H1 (cell line): Measurements from ENCODE around the gene C16orf95. TPM values are rescaled to one million over a fixed set of nuclear protein-coding genes. Genes with fewer than 3 reads are reported as not detected.

Experiments
- CTCF ChIA-PET: fragments of 300-600 bp; sonication (Branson Sonifier 250); formaldehyde crosslinking; loops from one replicate; lab custom pipeline; 2021; ENCODE audit not compliant: partially characterized antibody; lab: Charles Lee
- POLR2A ChIA-PET: fragments of 300-600 bp; sonication (Branson Sonifier 250); formaldehyde crosslinking; loops from one replicate; lab custom pipeline; 2021; ENCODE audit warnings: inconsistent platforms; ENCODE audit not compliant: partially characterized antibody; lab: Charles Lee
- DNase-seq, 2 experiments: peaks; one replicate each; pipeline versions ENCODE4 v3.0.0 to v3.0.0-alpha.2; 2010 to 2022; ENCODE audit warnings: low spot score in 2 of 2, low read depth in 1 of 2, mixed read lengths in 1 of 2
- FAIRE-seq: peaks from 2 replicates; lab custom pipeline; 2011; peaks lifted over from hg19 to GRCh38; lab: Jason Lieb, UNC
- H2AFZ ChIP-seq: 2 replicates; pipeline ENCODE4 v1.8.1; 2012; ENCODE audit warnings: low read length, inconsistent platforms
- H2AK5ac ChIP-seq: 2 replicates; pipeline ENCODE4 v1.6.1; 2013; ENCODE audit warnings: low read depth, low read length
- H2BK120ac ChIP-seq: replicated peaks from 2 replicates; pipeline ENCODE3; 2013; ENCODE audit warnings: low read depth, low read length, inconsistent platforms
- H2BK12ac ChIP-seq: 2 replicates; pipeline ENCODE4 v1.6.1; 2013; ENCODE audit warnings: low read depth, low read length
- H2BK15ac ChIP-seq: 2 replicates; pipeline ENCODE4 v1.6.1; 2013; ENCODE audit warnings: low read length
- H2BK20ac ChIP-seq: 2 replicates; pipeline ENCODE4 v1.6.1; 2013; ENCODE audit warnings: low read length
- H2BK5ac ChIP-seq: 2 replicates; pipeline ENCODE4 v1.6.1; 2013; ENCODE audit warnings: low read depth, low read length
- H3K14ac ChIP-seq: 2 replicates; pipeline ENCODE4 v1.6.1; 2013; ENCODE audit warnings: inconsistent platforms; ENCODE audit not compliant: insufficient read length
- H3K18ac ChIP-seq: 2 replicates; pipeline ENCODE4 v1.6.1; 2013; ENCODE audit warnings: low read length; ENCODE audit errors: extremely low read depth
- H3K23ac ChIP-seq: 2 replicates; pipeline ENCODE4 v1.6.1; 2013; ENCODE audit warnings: inconsistent platforms; ENCODE audit not compliant: insufficient read length
- H3K23me2 ChIP-seq: 2 replicates; pipeline ENCODE4 v1.6.1; 2013; ENCODE audit warnings: low read depth, low read length
- H3K27ac ChIP-seq: 2 replicates; pipeline ENCODE4 v1.6.1; 2011; ENCODE audit warnings: low read depth, low read length, inconsistent platforms
- H3K27me3 ChIP-seq, 4 experiments: replicated peaks in 1 of 4; 1 replicate in 1 of 4; 2 replicates in 3 of 4; pipeline versions ENCODE4 v1.6.1 to v1.8.1; 2011 to 2013; ENCODE audit warnings: low read length in 3 of 4, mild to moderate bottlenecking in 3 of 4, inconsistent platforms in 2 of 4, mixed read lengths in 2 of 4, moderate library complexity in 1 of 4; ENCODE audit not compliant: control insufficient read depth in 3 of 4, insufficient read depth in 3 of 4; ENCODE audit errors: extremely low read depth in 1 of 4
- H3K36me3 ChIP-seq, 4 experiments: 2 replicates each; pipeline versions ENCODE4 v1.6.1 to v1.8.1; 2011 to 2013; ENCODE audit warnings: mild to moderate bottlenecking in 4 of 4, low read length in 3 of 4, moderate library complexity in 2 of 4, control low read depth in 1 of 4, inconsistent platforms in 1 of 4; ENCODE audit not compliant: insufficient read depth in 4 of 4, control insufficient read depth in 2 of 4
- H3K4ac ChIP-seq: replicated peaks from 2 replicates; pipeline ENCODE3; 2013; ENCODE audit warnings: low read length, low read depth, mixed read lengths, inconsistent platforms; ENCODE audit not compliant: insufficient read length
- H3K4me1 ChIP-seq, 4 experiments: replicated peaks in 1 of 4; 1 replicate in 1 of 4; 2 replicates in 3 of 4; pipeline versions ENCODE4 v1.6.1 to v1.8.1; 2011 to 2013; ENCODE audit warnings: low read length in 3 of 4, inconsistent platforms in 2 of 4, mixed read lengths in 1 of 4; ENCODE audit not compliant: insufficient read depth in 4 of 4, control insufficient read depth in 3 of 4
- H3K4me2 ChIP-seq, 2 experiments: 2 replicates each; pipeline versions ENCODE4 v1.6.1 to v1.8.1; 2011 to 2013; ENCODE audit warnings: low read depth in 2 of 2, low read length in 2 of 2, control low read depth in 1 of 2, inconsistent platforms in 1 of 2, mild to moderate bottlenecking in 1 of 2; ENCODE audit not compliant: insufficient read depth in 1 of 2
- H3K4me3 ChIP-seq, 4 experiments: fragments of 200-600, 300-600 bp in 1 of 4; sonication (generic), shearing (Covaris generic), sonication (Bioruptor Twin) in 1 of 4; 2 replicates each; pipeline versions ENCODE4 v1.5.1 to v1.8.1; 2011 to 2016; ENCODE audit warnings: low read length in 4 of 4, low read depth in 3 of 4, control low read depth in 2 of 4, inconsistent platforms in 2 of 4, mild to moderate bottlenecking in 2 of 4, mixed read lengths in 1 of 4, moderate library complexity in 1 of 4; ENCODE audit not compliant: insufficient read depth in 2 of 4; ENCODE audit errors: extremely low read depth in 1 of 4
- H3K56ac ChIP-seq: replicated peaks from 2 replicates; pipeline ENCODE3; 2013; ENCODE audit warnings: low read depth, mild to moderate bottlenecking, mixed read lengths, low read length, inconsistent platforms; ENCODE audit not compliant: insufficient read length
- H3K79me1 ChIP-seq: 2 replicates; pipeline ENCODE4 v1.6.1; 2013; ENCODE audit warnings: low read depth, low read length, control low read depth
- H3K79me2 ChIP-seq, 2 experiments: 2 replicates each; pipeline versions ENCODE4 v1.6.1 to v1.8.1; 2012 to 2013; ENCODE audit warnings: low read length in 2 of 2, mild to moderate bottlenecking in 2 of 2, inconsistent platforms in 1 of 2; ENCODE audit not compliant: insufficient read depth in 2 of 2, control insufficient read depth in 1 of 2
- H3K9ac ChIP-seq, 4 experiments: replicated peaks in 1 of 4; 1 replicate in 1 of 4; 2 replicates in 3 of 4; pipeline versions ENCODE4 v1.6.1 to v1.8.1; 2011 to 2013; ENCODE audit warnings: low read depth in 3 of 4, low read length in 3 of 4, control low read depth in 2 of 4, mild to moderate bottlenecking in 2 of 4, moderate library complexity in 2 of 4, inconsistent platforms in 1 of 4; ENCODE audit errors: extremely low read depth in 1 of 4
- H3K9me3 ChIP-seq, 2 experiments: 2 replicates each; pipeline versions ENCODE4 v1.6.1 to v1.8.1; 2012 to 2013; ENCODE audit warnings: mild to moderate bottlenecking in 2 of 2, moderate library complexity in 2 of 2, control low read depth in 1 of 2, inconsistent platforms in 1 of 2, low read depth in 1 of 2, low read length in 1 of 2, mixed read lengths in 1 of 2; ENCODE audit not compliant: insufficient read depth in 2 of 2
- H4K20me1 ChIP-seq, 2 experiments: replicated peaks in 1 of 2; 2 replicates each; pipeline versions ENCODE3 to v1.8.1; 2011 to 2013; ENCODE audit warnings: inconsistent platforms in 2 of 2, low read length in 2 of 2, mild to moderate bottlenecking in 1 of 2; ENCODE audit not compliant: insufficient read depth in 2 of 2, control insufficient read depth in 1 of 2
- H4K5ac ChIP-seq: 2 replicates; pipeline ENCODE4 v1.6.1; 2013; ENCODE audit warnings: low read length, low read depth, mixed read lengths, inconsistent platforms; ENCODE audit not compliant: insufficient read length
- H4K8ac ChIP-seq: 2 replicates; pipeline ENCODE4 v1.8.0; 2013; ENCODE audit warnings: mild to moderate bottlenecking, moderate library complexity, low read length, inconsistent platforms; ENCODE audit not compliant: insufficient read depth; ENCODE audit errors: extremely low read depth
- H4K91ac ChIP-seq: replicated peaks from 2 replicates; pipeline ENCODE3; 2013; ENCODE audit warnings: low read length, mixed read lengths, inconsistent platforms; ENCODE audit not compliant: insufficient read length
- BRCA1 ChIP-seq: IDR thresholded peaks from 2 replicates; pipeline ENCODE4 v1.6.1; 2012; ENCODE audit warnings: low read depth, low read length, improper control_type of control experiment
- CBX8 ChIP-seq: fragments of 300-800, 300-1000 bp; sonication (generic); IDR thresholded peaks from 2 replicates; pipeline ENCODE4 v1.7.1; 2016; ENCODE audit warnings: low read depth, low read length, borderline replicate concordance
- EP300 ChIP-seq, 2 experiments: IDR thresholded peaks; 1 replicate in 1 of 2; 2 replicates in 1 of 2; pipeline ENCODE4 v1.6.1; 2011 to 2012; ENCODE audit warnings: low read depth in 2 of 2, low read length in 2 of 2, mild to moderate bottlenecking in 2 of 2, borderline replicate concordance in 1 of 2, inconsistent platforms in 1 of 2, moderate library complexity in 1 of 2
- GTF2F1 ChIP-seq: IDR thresholded peaks from 2 replicates; pipeline ENCODE4 v1.6.1; 2012; ENCODE audit warnings: low read depth, low read length, improper control_type of control experiment, borderline replicate concordance
- JUN ChIP-seq: IDR thresholded peaks from 2 replicates; pipeline ENCODE4 v1.6.1; 2011; ENCODE audit warnings: low read depth, mild to moderate bottlenecking, improper control_type of control experiment, low read length
- KDM1A ChIP-seq: fragments of 200-600, 300-600 bp; sonication (generic); IDR thresholded peaks from 2 replicates; pipeline ENCODE4 v1.7.1; 2016; ENCODE audit warnings: mild to moderate bottlenecking, low read length, borderline replicate concordance
- PHF8 ChIP-seq: fragments of 200-600 bp; sonication (generic); conservative IDR thresholded peaks from 2 replicates; pipeline ENCODE4 v1.7.1; 2012; ENCODE audit warnings: low read depth, mild to moderate bottlenecking, inconsistent platforms, low read length, moderate library complexity
- POLR2AphosphoS5 ChIP-seq: IDR thresholded peaks from 2 replicates; pipeline ENCODE4 v1.6.1; 2011; ENCODE audit warnings: low read depth, low read length
- RAD21 ChIP-seq, 2 experiments: IDR thresholded peaks in 1 of 2; conservative IDR thresholded peaks in 1 of 2; 2 replicates each; pipeline ENCODE4 v1.6.1; 2011; ENCODE audit warnings: low read depth in 2 of 2, low read length in 2 of 2, improper control_type of control experiment in 1 of 2, inconsistent platforms in 1 of 2, mild to moderate bottlenecking in 1 of 2, moderate library complexity in 1 of 2
- RBBP5 ChIP-seq: IDR thresholded peaks from 2 replicates; pipeline ENCODE4 v1.7.1; 2012; ENCODE audit warnings: low read depth, mild to moderate bottlenecking, inconsistent platforms, low read length, moderate library complexity, borderline replicate concordance
- SIX5 ChIP-seq: IDR thresholded peaks from 2 replicates; pipeline ENCODE4 v1.6.1; 2011; ENCODE audit warnings: mild to moderate bottlenecking, low read depth, low read length
- TAF1 ChIP-seq: IDR thresholded peaks from 2 replicates; pipeline ENCODE4 v1.6.1; 2011; ENCODE audit warnings: mild to moderate bottlenecking, low read depth, low read length
- TCF12 ChIP-seq: IDR thresholded peaks from 2 replicates; pipeline ENCODE4 v1.6.1; 2011; ENCODE audit warnings: low read depth, mild to moderate bottlenecking, low read length
- WGBS, 2 experiments: shearing (Covaris generic) in 1 of 2; methylation state at CpG; one replicate each; pipeline versions ENCODE4 v1.1.6 to v1.1.7; 2013 to 2015; ENCODE audit warnings: low lambda C conversion rate in 2 of 2, mixed read lengths in 2 of 2, inconsistent platforms in 1 of 2, low coverage in 1 of 2, missing lambda C conversion rate in 1 of 2; ENCODE audit not compliant: insufficient replicate concordance in 2 of 2, insufficient coverage in 1 of 2, insufficient read length in 1 of 2; ENCODE audit errors: extremely low coverage in 1 of 2, missing lambda C conversion rate in 1 of 2; 5-methylcytosine and 5-hydroxymethylcytosine counted together
- polyA plus RNA-seq, 7 experiments: library from polyadenylated mRNA; depleted of rRNA in 3 of 7; stranded (reverse) in 5 of 7; unstranded in 2 of 7; fragments of >200 nt in 5 of 7; fragments of 200-250 nt in 2 of 7; gene quantifications; 1 replicate in 5 of 7; 2 replicates in 1 of 7; 4 replicates in 1 of 7; pipeline versions ENCODE4 v1.2.1 to v1.2.3, GENCODE V29; 2011 to 2013; ENCODE audit warnings: missing spikeins in 2 of 7, mixed read lengths in 2 of 7
- total RNA-seq: library from RNA; stranded (reverse); fragmentation: NEBNext Ultra II Directional; extraction: Animal tissue kit (Norgen Biotek cat#: 25700); gene quantifications from 2 replicates; pipeline ENCODE4 v1.2.1, GENCODE V29; 2021
- TF ChIP-seq, protein P1 (sequence below): IDR thresholded peaks from 2 replicates; pipeline ENCODE4 v1.6.1; 2012; ENCODE audit warnings: inconsistent platforms

C16orf95 gene
- total and polyA plus RNA-seq, 2 of the 8 experiments (the other 6 are each of a cell fraction or from before 2014, with no cell fraction given): 5.0 to 5.4 TPM

DNA sequence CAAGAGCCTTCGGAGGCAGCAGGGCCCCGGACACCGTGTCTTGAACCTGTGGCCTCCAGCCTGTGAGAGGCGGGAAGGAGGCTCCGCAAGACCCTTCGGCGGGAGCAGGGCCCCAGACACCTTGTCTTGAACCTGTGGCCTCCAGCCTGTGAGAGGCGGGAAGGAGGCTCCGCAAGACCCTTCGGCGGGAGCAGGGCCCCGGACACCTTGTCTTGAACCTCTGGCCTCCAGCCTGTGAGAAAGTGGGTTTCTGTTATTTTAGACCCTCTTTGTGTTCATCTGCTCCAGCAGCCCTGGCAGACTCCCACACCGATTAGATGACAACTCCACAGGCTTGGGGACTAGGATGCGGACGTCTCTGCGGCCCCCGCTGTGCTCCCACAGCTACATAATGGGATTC lies 36.4 kb upstream of the C16orf95 start:
- Histone ChIP-seq H2BK120ac (no peak overlapping the region), H3K27me3 (no peaks in the 10 kb centered on the region), H2AFZ (no peak overlapping the region), H4K5ac (no peak overlapping the region), H2BK5ac (no peak overlapping the region), H2BK12ac (no peak overlapping the region), H3K18ac (no peak overlapping the region), H3K79me2 (no peaks in the 10 kb centered on the region), H2AK5ac (no peak overlapping the region), H2BK20ac (no peak overlapping the region), H3K79me1 (peaks cover 6% of the 10 kb centered on the region), H4K8ac (no peak overlapping the region), H2BK15ac (no peak overlapping the region), H3K9me3 (no peaks in the 10 kb centered on the region), H3K4me2 (no peak overlapping the region), H3K4ac (no peak overlapping the region), H3K23me2 (no peaks in the 10 kb centered on the region), H3K4me1 (no peaks in the 10 kb centered on the region), H3K36me3 (peaks cover 0 to 6% (median 5%) of the 10 kb centered on the region in 4 experiments; a peak in 4 of 8 replicates), H3K56ac (no peak overlapping the region), H3K14ac (no peak overlapping the region), H3K23ac (no peak overlapping the region), H3K4me3 (no peak overlapping the region), H4K91ac (no peak overlapping the region), H3K27ac (no peak overlapping the region), H4K20me1 (peaks cover 0 to 11% of the 10 kb centered on the region in 2 experiments), H3K9ac (no peak overlapping the region)
- ChIA-PET POLR2A (no interaction called here), CTCF (no interaction called here)
- no peak for DNase-seq
- 93% methylated on average over 16 of the region's 17 CpGs; no CpG with 5 or more reads in 1 of the 2 experiments for WGBS, 2 experiments
- no peak for FAIRE-seq
- no peak for TF ChIP-seq KDM1A
- TF ChIP-seq RBBP5: no peak
- TF ChIP-seq CBX8: no peak
- no peak for TF ChIP-seq SIX5
- no peak for TF ChIP-seq GTF2F1
- TF ChIP-seq EP300 (IDR thresholded peaks at IDR 0.05; ENCODE audit: borderline replicate concordance in 1 of 2, low read depth in 2 of 2, low read length in 2 of 2): no peak
- TF ChIP-seq BRCA1: no peak
- TF ChIP-seq RAD21 (IDR thresholded peaks at IDR 0.05 in 1 of 2, conservative IDR thresholded peaks at IDR 0.05 in 1 of 2; ENCODE audit: low read depth in 2 of 2, low read length in 2 of 2): no peak
- TF ChIP-seq TAF1: no peak
- TF ChIP-seq TCF12: no peak
- TF ChIP-seq, protein P1, sequence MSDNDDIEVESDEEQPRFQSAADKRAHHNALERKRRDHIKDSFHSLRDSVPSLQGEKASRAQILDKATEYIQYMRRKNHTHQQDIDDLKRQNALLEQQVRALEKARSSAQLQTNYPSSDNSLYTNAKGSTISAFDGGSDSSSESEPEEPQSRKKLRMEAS: no peak
- no peak for TF ChIP-seq PHF8
- TF ChIP-seq JUN: no peak
- no peak for TF ChIP-seq POLR2AphosphoS5
